DND-41 (cell line): ENCODE data around the gene ZBTB48.

Source experiments
- CTCF ChIP-seq: IDR thresholded peaks from 2 replicates; pipeline ENCODE4 v1.5.1; 2012; ENCODE audit warnings: borderline replicate concordance, low read length, moderate library complexity, mild to moderate bottlenecking; ENCODE audit not compliant: poor library complexity, severe bottlenecking; ENCODE audit errors: extremely low read depth
- EZH2 ChIP-seq: IDR thresholded peaks from 3 replicates; pipeline ENCODE4 v1.6.1; 2012; ENCODE audit warnings: borderline replicate concordance, low read depth, mild to moderate bottlenecking, moderate library complexity, low read length, inconsistent platforms; ENCODE audit not compliant: severe bottlenecking

- no peak for TF ChIP-seq CTCF
- no peak for TF ChIP-seq EZH2
These were observed 23.0 kb downstream of the ZBTB48 start, which contains the start of gene KLHL21 for GRCh38 chr1:6602669-6603237.
